ENCODE data around the gene CNIH3. TPM values are rescaled to one million over a fixed set of nuclear protein-coding genes. Genes with fewer than 3 reads are reported as not detected.

CNIH3 gene
- total and polyA plus RNA-seq, 2 of the 4 experiments (the other 2 are of a cell fraction) = 2.0 to 2.9 TPM

DNA sequence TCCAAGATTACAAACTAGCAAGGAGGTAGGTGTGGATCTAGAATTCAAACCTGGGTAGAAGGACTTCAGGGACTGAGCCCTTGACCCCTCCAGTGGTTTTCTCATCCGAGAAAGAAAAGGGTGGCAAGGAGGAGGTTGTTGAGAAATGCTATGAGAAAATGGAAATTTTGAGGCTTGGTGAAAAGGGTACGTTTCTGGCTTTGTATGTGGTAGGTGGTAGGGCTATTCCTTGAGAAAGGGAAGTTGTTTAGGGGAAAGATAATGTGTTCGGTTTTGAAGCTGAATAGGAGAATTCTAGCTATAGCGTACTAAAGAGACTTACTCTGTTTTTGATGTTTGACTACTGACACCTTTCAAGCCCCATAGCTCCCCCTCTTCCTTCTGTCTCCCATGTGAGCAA is 133.8 kb downstream of the CNIH3 start:
- H3K23ac ChIP-seq (ENCODE audit: low read depth, low read length) = no peak overlapping the region
- no peak overlapping the region for H2AK5ac ChIP-seq (ENCODE audit: low read depth, low read length)
- intact Hi-C loops (cut with micrococcal nuclease) = no loop called here
- H2AFZ ChIP-seq (replicated peaks; ENCODE audit: low read length, poor library complexity) = no peak overlapping the region
- H2BK15ac ChIP-seq (ENCODE audit: low read depth, low read length) = no peak overlapping the region
- H3K4me2 ChIP-seq (ENCODE audit: low read depth, low read length) = no peak overlapping the region
- 100% methylated on average over 1 of the region's 4 CpGs for WGBS, 2 experiments (ENCODE audit: extremely low coverage in 2 of 2, insufficient read length in 1 of 2)
- no peak overlapping the region for H2BK120ac ChIP-seq (ENCODE audit: low read depth, low read length)
- no peak overlapping the region for H4K91ac ChIP-seq (ENCODE audit: insufficient read depth, low read depth, low read length)
- H3K9me1 ChIP-seq (ENCODE audit: insufficient read depth, low read length) = no peaks in the 10 kb centered on the region; the same call in 1 of the 2 replicates
- H3K79me1 ChIP-seq (ENCODE audit: low read depth in 1 of 2, low read length in 2 of 2) = no peaks in the 10 kb centered on the region
- no peak overlapping the region for H2BK20ac ChIP-seq (ENCODE audit: low read depth, low read length)
- dilution Hi-C loops (cut with HindIII; ENCODE audit: low sequenced_read_pairs, unreplicated experiment) = no loop called here
- H3K4ac ChIP-seq (ENCODE audit: low read depth, low read length) = no peak overlapping the region
- ATAC-seq (ENCODE audit: low read depth) (no peak), DNase-seq (no peak)
- H3K4me1 ChIP-seq (ENCODE audit: control insufficient read depth, insufficient read depth, low read length) = no peaks in the 10 kb centered on the region
- H3K4me3 ChIP-seq (ENCODE audit: insufficient read depth, low read depth, low read length) = no peak overlapping the region
- in situ Hi-C loops (cut with MboI; ENCODE audit: low sequenced_read_pairs) = no loop called here
- H4K5ac ChIP-seq (ENCODE audit: low read depth, low read length) = no peak overlapping the region
- no peaks in the 10 kb centered on the region; the same call in 1 of the 2 replicates for H3K27me3 ChIP-seq (ENCODE audit: control insufficient read depth, insufficient read depth, low read length)
- POLR2A ChIA-PET (ENCODE audit: unreplicated experiment) = interaction anchor here (0.5 kb wide), 1 partner anchor 14 kb away, joined by 3 read pairs; no protein-coding TSS in a partner anchor
- no peak overlapping the region for H3K18ac ChIP-seq (ENCODE audit: low read depth, low read length)
- CTCF ChIA-PET = no interaction called here
- no peak overlapping the region for H3K56ac ChIP-seq (ENCODE audit: extremely low read depth, insufficient read depth, low read length)
- no peaks in the 10 kb centered on the region for H3K9me3 ChIP-seq (ENCODE audit: control insufficient read depth, insufficient read depth, low read length)
- no peak overlapping the region for H4K8ac ChIP-seq (ENCODE audit: low read depth in 2 of 2, low read length in 2 of 2)
- no peak overlapping the region for H3K9ac ChIP-seq (ENCODE audit: low read depth, low read length)
- BruUV-seq (replicated peaks) = no TSS peak
- TF ChIP-seq CHD1 (IDR thresholded peaks at IDR 0.05; ENCODE audit: low read depth, low read length) (no peak), BHLHE40 (IDR thresholded peaks at IDR 0.05; ENCODE audit: low read depth, low read length) (no peak)
- no peak overlapping the region for H3K27ac ChIP-seq (ENCODE audit: insufficient read depth, low read length)
- H2AK9ac ChIP-seq (replicated peaks; ENCODE audit: low read depth, low read length, poor library complexity) = no peak overlapping the region
- no peak overlapping the region for H2BK5ac ChIP-seq (ENCODE audit: low read depth, low read length, poor library complexity, severe bottlenecking)
- H4K20me1 ChIP-seq (ENCODE audit: insufficient read depth, low read length) = no peaks in the 10 kb centered on the region
- no peaks in the 10 kb centered on the region for H3K36me3 ChIP-seq (ENCODE audit: control insufficient read depth, insufficient read depth, low read length)
- no peak overlapping the region for H3K14ac ChIP-seq (replicated peaks; ENCODE audit: low read depth, low read length)

Measured in IMR-90 (cell line).